Lung (tissue), 12 donors: Measurements from ENCODE around the gene NACC1. TPM values are rescaled to one million over a fixed set of nuclear protein-coding genes. Genes with fewer than 3 reads are reported as not detected.

Experiments
- ATAC-seq: fragments of 200-7000 bp; cut with Tn5 transposase; one replicate; pipeline ENCODE4 v1.9.1; 2020; ENCODE audit warnings: moderate number of reproducible peaks; ENCODE audit not compliant: insufficient read depth, low FRiP score
- DNase-seq, 3 donors: peaks; one replicate each; pipeline ENCODE4 v3.0.0-alpha.2; 2013 to 2017
- H3K27ac ChIP-seq, 2 donors: one replicate each; pipeline ENCODE4 v1.5.1; 2013; ENCODE audit warnings: mild to moderate bottlenecking in 2 of 2, moderate library complexity in 2 of 2, control low read depth in 1 of 2, inconsistent platforms in 1 of 2, low read depth in 1 of 2, low read length in 1 of 2
- H3K27me3 ChIP-seq, 3 donors: one replicate each; pipeline ENCODE4 v1.5.1; 2013; ENCODE audit warnings: low read length in 2 of 3; ENCODE audit not compliant: control insufficient read depth in 3 of 3, insufficient read depth in 3 of 3
- H3K36me3 ChIP-seq, 4 donors: one replicate each; pipeline ENCODE4 v1.5.1; 2013; ENCODE audit warnings: low read length in 4 of 4, mild to moderate bottlenecking in 1 of 4, moderate library complexity in 1 of 4; ENCODE audit not compliant: control insufficient read depth in 4 of 4, insufficient read depth in 4 of 4
- H3K4me1 ChIP-seq, 5 donors: one replicate each; pipeline ENCODE4 v1.5.1; 2013; ENCODE audit warnings: low read length in 5 of 5, mild to moderate bottlenecking in 2 of 5, moderate library complexity in 1 of 5; ENCODE audit not compliant: control insufficient read depth in 5 of 5, insufficient read depth in 5 of 5
- H3K4me3 ChIP-seq: one replicate; pipeline ENCODE4 v1.5.1; 2013; ENCODE audit warnings: mild to moderate bottlenecking, control low read depth, moderate library complexity
- H3K9ac ChIP-seq, 2 donors: one replicate each; pipeline ENCODE4 v1.5.1; 2013; ENCODE audit warnings: low read length in 2 of 2, control low read depth in 1 of 2; ENCODE audit not compliant: insufficient read depth in 1 of 2
- H3K9me3 ChIP-seq, 4 donors: one replicate each; pipeline ENCODE4 v1.5.1; 2013; ENCODE audit warnings: low read length in 3 of 4, mild to moderate bottlenecking in 1 of 4, moderate library complexity in 1 of 4; ENCODE audit not compliant: control insufficient read depth in 4 of 4, insufficient read depth in 3 of 4
- WGBS, 2 donors: extraction: QIAGEN DNeasy Blood & Tissue Kit; methylation state at CpG; one replicate each; pipeline ENCODE4 v1.1.7; 2013; 5-methylcytosine and 5-hydroxymethylcytosine counted together
- polyA plus RNA-seq, 2 donors: library from polyadenylated mRNA; stranded (reverse); fragments of 200-250 nt; gene quantifications; one replicate each; pipeline ENCODE4 v1.2.1, GENCODE V29; 2013
- total RNA-seq, 2 donors: library from RNA; depleted of rRNA in 1 of 2; stranded (reverse); fragments of >200 nt in 1 of 2; gene quantifications; one replicate each; pipeline ENCODE4 v1.2.1, GENCODE V29; 2014 to 2021
- TF ChIP-seq, protein P1 (sequence below): IDR thresholded peaks from 2 replicates; pipeline ENCODE4 v1.5.1; 2012; ENCODE audit warnings: mild to moderate bottlenecking; ENCODE audit errors: control extremely low read depth, extremely low read depth
- donor health status: control.
- donor health status: control.
- donor health status: Bipolar disorder and iron deficiency.
- donor health status: healthy.
- donor health status: DM: yes; HTN: yes; CAD: no.

The NACC1 gene
- total and polyA plus RNA-seq, 4 donors, result 18.4 to 94.8 (median 58.2) TPM

DNA sequence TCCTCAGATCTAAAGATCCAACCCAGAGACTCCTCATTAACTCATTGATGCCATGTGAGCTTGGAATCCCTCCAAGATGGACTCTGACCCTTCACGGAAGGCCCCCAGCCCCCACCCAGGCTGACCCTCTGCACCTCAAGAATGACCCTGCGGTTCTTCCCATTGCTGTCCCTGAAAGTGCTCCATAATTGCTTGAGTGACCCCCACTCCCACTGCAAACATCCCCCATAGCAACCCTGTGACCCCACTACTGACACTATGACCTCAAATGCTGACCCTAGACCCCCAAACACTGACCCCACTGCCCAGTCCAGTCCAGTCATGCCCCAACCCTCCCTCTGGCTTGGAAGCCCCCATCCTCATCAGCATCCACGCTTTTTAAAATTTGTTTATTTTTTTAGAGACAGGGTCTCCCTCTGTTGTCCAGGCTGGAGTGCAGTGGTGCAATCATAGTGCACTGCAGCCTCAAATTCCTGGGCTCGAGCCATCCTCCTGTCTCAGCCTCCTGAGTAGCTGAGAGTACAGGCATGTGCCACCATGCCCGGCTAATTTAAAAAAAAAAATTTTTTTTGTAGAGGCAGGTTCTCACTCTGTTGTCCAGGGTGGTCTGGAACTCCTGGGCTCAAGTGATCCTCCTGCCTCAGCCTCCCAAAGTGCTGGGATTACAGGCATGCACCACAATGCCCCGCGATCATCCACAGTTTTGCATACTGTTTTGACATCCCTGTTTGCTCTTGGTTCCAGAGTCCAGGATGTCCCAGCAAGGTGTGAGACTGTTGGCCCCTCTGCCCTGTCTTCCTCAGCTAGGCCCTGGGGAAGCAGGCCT is 16.3 kb upstream of the NACC1 start:
- peak overlapping the region; percentile 66 for H3K4me3 ChIP-seq
- H3K9ac ChIP-seq, result no peak overlapping the region
- no peaks in the 10 kb centered on the region for H3K9me3 ChIP-seq
- WGBS, 2 donors, result 21 to 50% methylated on average over 7 of the region's 7 CpGs
- H3K4me1 ChIP-seq, result peaks cover 0 to 22% (median 3%) of the 10 kb centered on the region in 5 donors
- no peak for DNase-seq
- peak overlapping the region; percentile 51 to 90 for H3K27ac ChIP-seq
- H3K27me3 ChIP-seq, result no peaks in the 10 kb centered on the region
- peaks cover 0 to 10% (median 4%) of the 10 kb centered on the region in 4 donors for H3K36me3 ChIP-seq
- TF ChIP-seq, protein P1, sequence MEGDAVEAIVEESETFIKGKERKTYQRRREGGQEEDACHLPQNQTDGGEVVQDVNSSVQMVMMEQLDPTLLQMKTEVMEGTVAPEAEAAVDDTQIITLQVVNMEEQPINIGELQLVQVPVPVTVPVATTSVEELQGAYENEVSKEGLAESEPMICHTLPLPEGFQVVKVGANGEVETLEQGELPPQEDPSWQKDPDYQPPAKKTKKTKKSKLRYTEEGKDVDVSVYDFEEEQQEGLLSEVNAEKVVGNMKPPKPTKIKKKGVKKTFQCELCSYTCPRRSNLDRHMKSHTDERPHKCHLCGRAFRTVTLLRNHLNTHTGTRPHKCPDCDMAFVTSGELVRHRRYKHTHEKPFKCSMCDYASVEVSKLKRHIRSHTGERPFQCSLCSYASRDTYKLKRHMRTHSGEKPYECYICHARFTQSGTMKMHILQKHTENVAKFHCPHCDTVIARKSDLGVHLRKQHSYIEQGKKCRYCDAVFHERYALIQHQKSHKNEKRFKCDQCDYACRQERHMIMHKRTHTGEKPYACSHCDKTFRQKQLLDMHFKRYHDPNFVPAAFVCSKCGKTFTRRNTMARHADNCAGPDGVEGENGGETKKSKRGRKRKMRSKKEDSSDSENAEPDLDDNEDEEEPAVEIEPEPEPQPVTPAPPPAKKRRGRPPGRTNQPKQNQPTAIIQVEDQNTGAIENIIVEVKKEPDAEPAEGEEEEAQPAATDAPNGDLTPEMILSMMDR, result no peak
- ATAC-seq, result no peak

DNA sequence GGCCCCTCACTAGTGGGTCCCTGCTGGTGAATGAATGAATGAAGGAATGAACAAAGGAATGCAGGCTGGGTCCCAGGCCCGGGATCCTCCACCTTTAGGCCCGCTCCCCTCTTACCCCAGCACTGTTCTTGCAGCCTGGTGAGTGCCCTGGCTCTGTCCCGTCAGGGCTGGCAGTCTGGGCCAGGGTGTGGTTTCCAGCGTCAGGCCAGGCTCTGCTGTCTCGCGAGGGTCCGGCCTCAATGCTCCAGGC is 15.7 kb upstream of the NACC1 start:
- 5 to 7% methylated on average over 7 of the region's 7 CpGs for WGBS, 2 donors
- H3K9me3 ChIP-seq, result no peaks in the 10 kb centered on the region
- H3K4me3 ChIP-seq, result peak overlapping the region; percentile 66
- DNase-seq (no peak), ATAC-seq (no peak)
- peak overlapping the region; percentile 51 to 90 for H3K27ac ChIP-seq
- no peak overlapping the region for H3K9ac ChIP-seq
- peaks cover 0 to 22% (median 2%) of the 10 kb centered on the region in 5 donors for H3K4me1 ChIP-seq
- no peaks in the 10 kb centered on the region for H3K27me3 ChIP-seq
- peaks cover 0 to 11% (median 4%) of the 10 kb centered on the region in 4 donors for H3K36me3 ChIP-seq
- TF ChIP-seq, protein P1, result no peak

DNA sequence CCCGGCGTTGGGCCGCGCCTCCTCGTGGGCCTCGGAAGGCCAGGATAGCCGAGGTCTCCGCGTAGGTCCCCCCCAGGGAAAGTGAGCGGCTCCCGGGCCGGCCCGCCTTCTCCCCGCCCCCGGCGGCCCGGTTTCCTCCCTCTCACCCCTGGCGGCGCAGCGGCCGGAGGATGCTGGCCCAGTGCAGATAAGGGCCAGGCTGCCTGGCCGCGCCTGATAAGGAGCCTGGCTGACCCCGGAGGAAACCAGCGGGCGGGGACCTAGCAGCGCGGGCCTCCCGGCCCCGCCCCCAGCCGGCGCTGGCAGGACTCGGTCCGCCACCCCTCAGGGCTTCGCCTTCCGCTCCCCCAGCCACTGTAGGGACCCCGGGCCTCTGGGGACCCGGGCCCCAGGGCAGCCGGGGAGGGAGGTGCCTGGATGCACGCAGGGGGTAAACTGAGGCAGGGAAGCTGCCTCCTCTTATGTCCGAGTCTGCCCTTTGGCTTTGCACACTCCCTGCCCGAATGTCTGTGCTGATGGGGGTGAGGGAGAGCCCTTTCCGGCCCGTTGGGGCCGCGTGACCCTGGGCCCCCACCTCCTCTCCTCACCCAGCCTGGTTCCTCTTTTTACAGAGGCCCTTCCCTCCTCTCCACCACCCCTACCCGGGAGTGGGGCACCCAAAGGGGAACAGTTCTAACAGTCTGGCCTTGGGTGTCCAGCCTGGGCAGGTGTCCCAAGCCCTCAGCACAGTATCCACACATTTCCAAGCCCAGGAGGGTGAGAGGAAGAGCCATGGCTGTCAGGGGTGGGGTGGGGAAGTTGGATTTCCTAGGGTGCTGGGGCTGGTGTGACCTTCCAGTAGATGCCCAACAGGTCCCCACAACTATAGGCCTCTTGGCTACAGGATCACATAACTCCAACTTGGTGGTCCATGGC is 15.1 kb upstream of the NACC1 start, which contains the start of gene LYL1:
LYL1 (minus strand) TSS at position 193 of the 915 bp plus-strand sequence. CDS start 1,687 bp downstream, outside the sequence.
- DNase-seq, result peak; percentile 53 to 81 (median 71)
- H3K4me1 ChIP-seq, result peaks cover 0 to 22% (median 0%) of the 10 kb centered on the region in 5 donors

More for the DNA sequence above, 15.1 kb upstream of the NACC1 start, which contains the start of gene LYL1:
- Histone ChIP-seq H3K4me3 (peak within 1 kb of the TSS; percentile 66), H3K27me3 (no peaks in the 10 kb centered on the region), H3K9me3 (no peaks in the 10 kb centered on the region), H3K36me3 (peaks cover 0 to 15% (median 4%) of the 10 kb centered on the region in 4 donors), H3K9ac (no peak within 1 kb of the TSS), H3K27ac (peak within 1 kb of the TSS; percentile 69 to 90)
- 0 to 3% methylated on average over 37 to 47 of the region's 47 CpGs for WGBS, 2 donors
- ATAC-seq, result peak; percentile 43
- TF ChIP-seq, protein P1, result no peak
